KOPT-K1 (cell line): Measurements from ENCODE around the gene ZKSCAN1.
"Not testable (repeated sequence)": the region's sequence is repeated elsewhere in the genome, so short reads cannot be mapped to it uniquely, and the experiment has no call there.

Experiments
- H3K27ac ChIP-seq: fragments of 200-600 bp; sonication (generic); 2 replicates; pipeline ENCODE4 v1.5.1; 2016; ENCODE audit warnings: antibody characterized with exemption, mild to moderate bottlenecking, low read depth, low read length; ENCODE audit not compliant: poor library complexity, severe bottlenecking
- H3K36me3 ChIP-seq: fragments of 200-600 bp; sonication (generic); 2 replicates; pipeline ENCODE4 v1.5.1; 2017; ENCODE audit warnings: antibody characterized with exemption, mild to moderate bottlenecking, low read length, moderate library complexity; ENCODE audit not compliant: insufficient read depth
- H3K9me3 ChIP-seq: fragments of 200-600 bp; sonication (generic); 2 replicates; pipeline ENCODE4 v1.5.1; 2017; ENCODE audit warnings: antibody characterized with exemption, low read length, mild to moderate bottlenecking; ENCODE audit not compliant: insufficient read depth, poor library complexity, severe bottlenecking

The ZKSCAN1 gene

DNA sequence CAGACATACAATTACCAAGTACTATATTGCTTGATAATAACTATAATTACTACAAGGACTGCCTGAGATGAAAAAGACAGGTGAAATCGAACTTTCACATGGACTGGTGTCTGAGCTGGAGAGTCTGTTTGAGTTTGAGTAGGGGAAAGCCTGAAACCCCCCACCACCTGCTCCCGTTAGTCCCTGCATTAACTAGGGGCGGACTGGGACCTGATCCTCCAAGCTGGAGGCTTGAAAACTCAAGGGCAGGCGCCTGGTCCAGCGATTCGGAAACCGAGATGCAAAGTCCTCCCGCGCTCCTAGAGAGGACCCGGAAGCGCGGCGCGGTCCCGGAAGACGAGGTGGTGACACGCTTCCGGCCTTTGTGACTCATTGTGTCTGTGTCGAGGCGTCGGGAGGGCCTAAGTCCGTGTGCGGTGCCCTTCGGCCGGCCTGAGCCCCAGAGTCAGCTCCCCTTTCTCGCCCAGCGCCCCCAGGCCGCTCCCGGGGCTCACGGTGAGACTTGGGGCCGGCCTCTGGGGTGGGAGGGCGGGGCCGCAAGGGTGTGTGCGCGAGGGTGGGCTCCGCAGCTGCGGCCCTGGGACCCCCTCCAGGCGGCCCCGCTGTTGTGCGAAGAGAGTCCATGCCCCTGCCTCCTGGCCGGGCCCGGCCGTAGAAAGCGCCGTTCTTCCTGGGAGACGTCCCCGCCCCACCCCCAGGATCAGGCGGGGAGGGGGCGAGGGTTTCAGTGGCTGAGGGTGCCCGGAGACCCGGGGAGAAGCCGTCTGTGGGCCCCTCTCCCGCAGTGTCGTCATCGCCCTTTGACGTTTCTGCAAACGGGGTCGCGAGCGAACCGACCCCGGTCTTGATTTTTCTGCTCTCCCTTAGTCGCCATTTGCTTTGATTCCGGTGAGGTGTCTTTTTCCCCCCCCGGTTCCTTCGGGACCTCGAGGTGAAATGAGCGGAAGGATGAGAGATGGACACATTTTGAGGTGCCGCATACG lies at the start of gene ZKSCAN1:
Gene ZKSCAN1, plus strand, starts transcription at position 365 of the 983 bp plus-strand sequence. CDS start 7,911 bp downstream, outside the sequence.
- Histone ChIP-seq H3K36me3 (peaks cover 26% of the 10 kb centered on the region), H3K27ac (peak within 1 kb of the TSS; percentile 73), H3K9me3 (no peaks in the 10 kb centered on the region)

GRCh38 chr7:99969298-99969697 lies 46.1 kb upstream of the ZKSCAN1 start:
- no peaks in the 10 kb centered on the region for H3K9me3 ChIP-seq
- H3K27ac ChIP-seq: no peak overlapping the region
- no peaks in the 10 kb centered on the region for H3K36me3 ChIP-seq

DNA sequence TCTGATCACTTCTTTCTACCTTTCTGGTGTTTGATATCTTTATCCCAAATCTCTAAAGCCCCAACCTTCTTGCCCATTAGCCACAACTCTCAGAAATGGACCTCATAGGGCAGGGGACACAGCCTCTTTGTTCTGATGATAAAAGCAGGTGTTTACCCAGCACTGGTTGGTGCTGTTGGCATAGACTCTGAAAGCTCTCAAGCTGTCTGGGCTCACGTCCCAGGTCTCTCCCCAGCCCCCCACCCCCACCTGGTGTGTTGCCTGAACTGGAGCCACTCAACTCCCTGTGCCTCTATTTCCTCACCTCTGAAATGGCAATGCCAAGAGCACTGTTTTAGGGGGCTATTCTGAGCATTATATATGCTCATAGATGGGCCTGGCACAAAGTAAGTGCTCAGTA lies 45.6 kb upstream of the ZKSCAN1 start:
- H3K9me3 ChIP-seq, H3K36me3 ChIP-seq, H3K27ac ChIP-seq: not testable (repeated sequence)

- Histone ChIP-seq H3K9me3 (no peaks in the 10 kb centered on the region), H3K27ac (no peak overlapping the region), H3K36me3 (no peaks in the 10 kb centered on the region)
These were observed 44.2 kb upstream of the ZKSCAN1 start for GRCh38 chr7:99971242-99971641.

DNA sequence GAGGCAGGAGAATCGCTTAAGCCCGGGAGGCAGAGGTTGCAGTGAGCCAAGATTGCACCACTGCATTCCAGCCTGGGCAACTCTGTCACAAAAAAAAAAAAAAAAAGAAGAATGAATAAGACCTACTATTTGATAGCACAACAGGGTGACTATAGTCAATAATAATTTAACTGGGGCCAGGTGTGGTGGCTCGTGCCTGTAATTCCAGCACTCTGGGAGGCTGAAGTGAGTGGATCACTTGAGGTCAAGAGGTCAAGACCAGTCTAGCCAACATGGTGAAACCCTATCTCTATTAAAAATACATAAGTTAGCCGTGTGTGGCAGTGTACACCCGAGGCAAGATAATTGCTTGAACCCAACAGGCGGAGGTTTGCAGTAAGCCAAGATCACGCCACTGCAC lies 41.6 kb upstream of the ZKSCAN1 start:
- not testable (repeated sequence) for H3K27ac ChIP-seq, H3K9me3 ChIP-seq, H3K36me3 ChIP-seq

DNA sequence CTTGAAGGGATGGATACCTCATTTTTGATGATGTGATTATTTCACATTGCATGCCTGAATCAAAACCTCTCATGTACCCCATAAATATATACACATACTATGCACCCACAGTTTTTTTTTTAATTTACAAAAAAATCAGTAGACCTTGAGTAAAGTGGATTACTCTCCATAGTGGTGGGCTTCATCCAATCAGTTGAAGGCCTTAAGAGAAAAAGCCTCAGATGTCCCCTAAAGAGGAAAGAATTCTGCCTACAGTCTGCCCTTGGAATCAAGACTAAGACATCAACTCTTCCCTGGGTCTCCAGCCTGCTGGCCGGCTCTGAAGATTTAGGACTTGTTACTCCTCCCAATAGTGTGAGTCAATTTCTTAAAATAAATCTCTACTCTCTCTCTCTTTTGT lies 40.7 kb upstream of the ZKSCAN1 start:
- Histone ChIP-seq H3K9me3 (no peaks in the 10 kb centered on the region), H3K27ac (no peak overlapping the region), H3K36me3 (no peaks in the 10 kb centered on the region)

DNA sequence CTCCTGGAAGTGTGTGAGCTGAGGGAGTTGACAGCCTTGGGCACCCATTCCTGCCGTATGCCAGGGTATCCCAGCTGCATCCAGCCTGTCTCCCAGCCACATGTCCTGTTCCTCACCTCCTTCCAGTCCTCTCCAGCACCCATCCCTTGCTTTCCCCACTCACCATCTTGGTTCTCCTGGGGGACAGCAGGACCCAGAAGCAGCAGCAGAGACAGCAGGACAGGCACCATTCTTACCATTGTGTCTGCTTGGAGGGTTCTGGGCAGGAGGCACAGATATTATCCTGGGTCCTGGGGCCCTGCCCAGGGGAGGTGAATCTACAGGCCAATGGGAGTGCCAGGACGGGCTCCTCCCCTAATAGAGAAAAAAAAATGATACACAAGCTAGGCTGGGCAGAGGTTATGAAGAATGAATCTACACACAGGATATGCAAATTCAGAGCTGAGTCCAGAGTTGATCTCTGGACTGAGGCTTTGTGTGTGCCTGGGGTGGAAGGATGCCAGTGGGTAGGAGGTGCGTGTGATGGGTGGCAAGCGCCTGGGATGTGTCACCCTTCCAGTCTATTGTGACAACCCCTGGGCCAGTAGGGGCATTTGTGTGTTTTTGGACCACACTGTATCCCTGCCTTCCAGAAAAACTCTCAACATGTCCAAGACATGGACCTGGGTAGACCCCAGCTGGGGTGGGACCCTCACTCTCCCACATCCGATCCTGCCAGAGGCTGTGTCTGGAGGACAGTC lies 39.4 kb upstream of the ZKSCAN1 start, which contains the start of gene AZGP1:
Gene AZGP1, minus strand, starts transcription at position 250 of the 740 bp plus-strand sequence. Its CDS starts 11 bp downstream, at position 239.
- no peaks in the 10 kb centered on the region for H3K36me3 ChIP-seq
- H3K27ac ChIP-seq: no peak within 1 kb of the TSS
- H3K9me3 ChIP-seq: no peaks in the 10 kb centered on the region

GRCh38 chr7:99976626-99977025 lies 38.8 kb upstream of the ZKSCAN1 start:
- Histone ChIP-seq H3K27ac (no peak overlapping the region), H3K9me3 (no peaks in the 10 kb centered on the region), H3K36me3 (no peaks in the 10 kb centered on the region)

DNA sequence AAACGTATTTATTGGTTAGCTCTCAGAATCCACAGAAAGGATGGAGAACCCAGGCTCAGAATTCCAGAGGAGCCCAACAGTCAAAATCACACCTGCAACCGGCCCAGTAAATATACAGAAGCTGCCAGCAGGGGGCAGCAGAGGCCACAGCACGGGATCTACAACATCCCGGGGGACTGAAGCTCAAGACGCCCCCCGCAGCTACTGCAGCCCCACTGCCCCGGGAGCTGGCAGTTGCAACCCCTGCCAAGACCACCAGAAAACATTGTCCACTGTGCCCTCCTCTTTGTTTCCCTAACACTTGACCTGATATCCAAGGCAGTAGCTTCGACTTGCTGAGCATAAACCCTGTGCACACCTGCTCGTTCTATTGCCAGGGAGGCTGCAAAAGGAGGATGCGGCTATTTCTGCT lies 35.6 kb upstream of the ZKSCAN1 start:
- H3K27ac ChIP-seq, H3K9me3 ChIP-seq, H3K36me3 ChIP-seq: not testable (repeated sequence)

GRCh38 chr7:99980448-99980872 lies 34.9 kb upstream of the ZKSCAN1 start:
- not testable (repeated sequence) for H3K36me3 ChIP-seq, H3K9me3 ChIP-seq, H3K27ac ChIP-seq

GRCh38 chr7:99981066-99981465 lies 34.3 kb upstream of the ZKSCAN1 start:
- not testable (repeated sequence) for H3K36me3 ChIP-seq, H3K9me3 ChIP-seq, H3K27ac ChIP-seq

- Histone ChIP-seq H3K9me3 (no peaks in the 10 kb centered on the region), H3K27ac (no peak overlapping the region), H3K36me3 (no peaks in the 10 kb centered on the region)
These were observed 30.8 kb upstream of the ZKSCAN1 start for GRCh38 chr7:99984593-99984992.

GRCh38 chr7:99987306-99987705 lies 28.1 kb upstream of the ZKSCAN1 start:
- not testable (repeated sequence) for H3K36me3 ChIP-seq, H3K27ac ChIP-seq, H3K9me3 ChIP-seq

DNA sequence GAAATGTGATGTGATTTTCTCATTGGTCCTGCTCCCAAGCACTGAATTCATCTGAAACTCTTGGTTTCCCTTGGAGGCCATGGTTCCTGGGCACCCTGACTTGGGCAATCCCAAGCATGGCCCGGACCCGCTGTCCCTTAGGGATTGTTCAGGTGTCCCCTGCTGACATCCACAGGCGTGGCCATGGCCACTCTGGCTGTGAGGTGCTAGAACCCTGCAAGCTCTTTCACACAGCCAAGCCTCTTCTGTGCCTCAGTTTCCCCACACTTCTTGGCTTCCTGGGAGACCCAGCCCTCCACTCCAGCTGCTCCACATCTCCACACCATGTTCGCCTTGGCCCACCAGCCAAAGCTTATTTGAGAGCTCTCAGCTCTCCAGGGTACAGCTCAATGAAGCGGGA lies 27.6 kb upstream of the ZKSCAN1 start:
- H3K27ac ChIP-seq: no peak overlapping the region
- no peaks in the 10 kb centered on the region for H3K36me3 ChIP-seq
- no peaks in the 10 kb centered on the region for H3K9me3 ChIP-seq

DNA sequence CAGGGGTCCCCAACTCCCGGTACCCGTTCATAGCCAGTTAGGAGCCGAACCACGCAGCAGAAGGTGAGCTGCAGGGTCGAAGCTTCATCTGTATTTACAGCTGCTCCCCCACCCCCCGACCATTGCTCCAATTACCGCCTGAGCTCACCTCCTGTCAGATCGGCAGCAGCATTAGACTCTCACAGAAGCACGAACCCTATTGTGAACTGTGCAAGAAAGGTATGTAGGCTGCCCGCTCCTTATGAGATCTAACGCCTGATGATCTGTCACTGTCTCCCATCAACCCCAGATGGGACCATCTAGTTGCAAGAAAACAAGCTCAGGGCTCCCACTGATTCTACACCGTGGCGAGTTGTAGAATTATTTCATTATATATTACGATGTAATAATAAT lies 24.9 kb upstream of the ZKSCAN1 start:
- Histone ChIP-seq H3K9me3 (no peaks in the 10 kb centered on the region), H3K27ac (no peak overlapping the region), H3K36me3 (no peaks in the 10 kb centered on the region)
